ENCODE measurements around the gene PDZRN4.
"Not testable (repeated sequence)": the region's sequence is repeated elsewhere in the genome, so short reads cannot be mapped to it uniquely, and the experiment has no call there.

The PDZRN4 gene

DNA sequence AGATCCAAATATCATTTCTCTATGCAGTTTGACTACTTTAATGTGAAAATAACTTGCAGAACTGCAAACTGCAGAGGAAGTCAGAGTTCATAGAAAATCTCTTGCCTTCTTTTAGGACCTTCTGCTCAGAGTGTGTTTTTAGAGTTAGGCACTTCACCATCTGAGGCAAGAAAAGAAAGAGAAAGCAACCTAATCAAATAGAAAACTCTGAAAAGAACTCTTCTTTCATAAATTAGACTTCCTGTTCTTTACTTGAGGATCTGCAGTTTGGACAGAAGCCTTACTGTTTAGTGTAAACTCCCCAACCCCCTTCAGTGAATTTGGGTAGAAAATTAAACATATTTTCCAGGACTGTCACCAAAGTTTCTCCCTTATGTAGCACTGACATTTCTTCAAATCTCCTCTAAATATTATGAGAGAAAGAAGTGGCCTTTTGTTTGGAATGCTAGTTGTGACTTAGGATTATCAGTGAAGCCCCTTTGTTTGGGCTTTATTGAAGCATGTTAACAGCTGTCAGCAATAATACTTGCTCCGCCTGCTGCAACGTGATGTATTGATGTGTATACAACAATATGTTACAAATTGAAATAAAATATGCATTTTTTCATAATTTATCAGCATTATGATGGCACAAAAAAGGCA is 99.5 kb downstream of the PDZRN4 start:
- no peak for DNase-seq

DNA sequence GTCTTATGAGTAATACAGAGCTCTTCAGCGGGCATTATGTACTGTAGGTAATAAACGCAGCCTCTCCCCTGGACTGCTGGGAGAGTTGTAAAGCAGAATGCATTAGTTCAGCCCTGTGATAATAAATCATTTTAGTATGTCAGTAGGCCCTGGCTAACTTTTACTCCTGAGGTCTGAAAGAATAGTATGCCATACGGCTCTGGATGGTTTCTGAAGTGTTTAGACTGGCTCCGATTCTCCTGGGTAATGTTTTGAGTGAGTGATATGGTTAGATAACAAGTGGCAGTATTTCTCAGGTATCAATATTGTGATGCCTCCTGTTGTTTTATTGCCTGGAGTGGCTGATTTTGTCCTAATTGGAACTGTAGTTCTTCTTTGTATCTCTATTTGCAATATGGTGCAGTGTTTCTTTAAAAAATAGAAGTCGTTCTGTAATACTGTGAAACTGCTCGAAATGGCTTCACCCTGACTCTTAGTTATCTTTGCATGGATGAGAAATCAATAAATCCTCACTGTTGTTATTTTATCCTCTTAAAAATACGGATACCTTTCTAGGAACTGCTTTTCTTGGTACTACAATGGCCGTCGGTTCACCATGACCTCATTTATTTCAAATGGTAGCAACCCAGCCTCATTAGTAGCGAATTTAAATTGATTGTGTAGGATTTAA is 100.2 kb downstream of the PDZRN4 start:
- no peak for DNase-seq

DNA sequence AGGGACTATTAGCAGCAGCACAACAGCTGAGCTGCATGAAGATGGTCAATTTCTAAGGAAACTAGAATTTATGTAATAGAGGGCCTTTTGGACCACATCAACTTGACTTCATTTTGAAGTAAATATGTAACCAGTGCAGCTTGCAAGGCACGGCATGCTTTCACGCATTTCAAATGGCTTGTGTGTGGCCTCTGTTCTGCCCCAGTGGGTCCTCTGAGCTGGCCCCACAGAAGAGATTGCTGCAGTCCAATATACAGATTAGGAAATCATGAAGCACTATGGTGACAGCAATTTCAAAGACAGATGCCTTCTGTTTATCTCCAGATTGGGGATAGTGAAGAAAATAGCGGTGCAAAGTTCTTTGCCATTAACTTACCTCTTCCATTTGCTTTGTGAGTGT is 101.4 kb downstream of the PDZRN4 start:
- no peak for DNase-seq

DNA sequence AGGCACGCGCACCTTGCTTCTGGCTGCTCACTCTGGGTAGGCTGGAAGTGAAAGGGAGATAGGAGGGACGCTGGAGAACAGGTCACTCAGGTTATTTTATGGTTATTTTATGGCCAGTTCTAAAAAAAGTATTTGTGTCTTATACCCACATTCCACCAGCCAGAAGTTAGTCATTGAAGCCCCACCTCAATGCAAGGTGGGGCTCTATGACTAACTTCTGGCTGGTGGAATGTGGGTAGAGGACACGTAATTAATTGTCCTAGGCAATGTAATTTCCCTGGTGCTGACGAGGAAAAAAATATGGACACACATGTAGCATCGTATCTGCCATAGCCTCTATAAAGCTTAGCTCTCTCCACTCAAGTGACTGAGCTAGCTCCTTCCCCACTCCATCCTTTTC is 104.9 kb downstream of the PDZRN4 start:
- no peak for DNase-seq

DNA sequence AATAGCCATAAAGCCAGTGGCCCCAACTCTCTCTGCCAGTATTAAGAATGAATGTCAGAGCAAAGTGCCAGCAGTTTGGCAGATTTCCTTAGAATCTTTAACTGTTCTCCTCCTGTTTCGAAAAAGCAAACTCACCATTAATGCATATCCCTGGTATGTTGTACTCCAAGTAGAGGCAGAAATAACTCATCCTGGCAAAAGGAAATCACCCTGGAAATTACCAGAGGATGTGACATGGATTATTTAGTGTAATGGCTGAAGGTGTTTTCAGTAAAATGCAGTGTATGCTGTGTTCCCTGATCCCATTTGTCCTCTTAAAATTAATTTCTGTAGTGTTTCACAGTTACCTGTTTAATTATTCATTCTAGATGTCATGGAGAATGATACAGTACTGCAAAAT is 105.3 kb downstream of the PDZRN4 start:
- no peak for DNase-seq

DNA sequence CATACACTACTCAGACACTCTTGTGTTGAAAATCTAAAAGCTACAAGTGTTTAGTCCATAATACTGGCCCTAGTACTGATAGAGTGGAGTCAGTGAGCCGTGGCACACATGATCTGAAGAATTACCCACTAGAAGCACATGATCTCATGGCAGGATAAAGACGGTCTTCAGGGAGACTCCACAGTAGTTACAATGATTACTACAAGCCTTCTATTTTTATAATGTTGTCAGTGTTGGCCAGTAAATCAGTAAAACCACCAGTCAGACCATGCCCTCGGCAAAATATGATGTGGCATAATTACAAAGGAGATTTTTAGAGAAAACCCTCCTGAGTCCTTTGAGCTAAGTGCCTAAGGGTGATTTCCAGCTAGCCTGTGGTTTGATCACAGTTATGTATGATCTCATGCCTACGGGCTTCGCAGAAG is 114.9 kb downstream of the PDZRN4 start:
- no peak for DNase-seq

DNA sequence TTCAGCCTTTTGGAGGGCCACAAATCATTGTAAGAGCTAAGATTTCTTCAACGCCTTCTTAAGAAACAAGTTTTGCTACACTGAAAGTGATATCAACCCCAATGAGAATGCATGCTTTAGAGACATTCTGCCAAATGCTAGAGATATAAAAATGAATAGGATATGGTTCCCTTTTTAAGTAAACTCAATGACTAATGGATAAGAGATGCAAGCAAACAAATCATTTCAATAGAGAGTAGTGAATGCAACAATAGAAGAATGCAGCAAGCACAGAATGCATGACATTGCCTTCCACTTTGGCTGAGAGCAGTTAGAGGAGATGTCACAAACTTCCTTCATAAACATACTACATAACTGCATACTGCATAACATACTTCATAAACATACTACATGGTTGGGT is 116.4 kb downstream of the PDZRN4 start:
- DNase-seq, result no peak

DNA sequence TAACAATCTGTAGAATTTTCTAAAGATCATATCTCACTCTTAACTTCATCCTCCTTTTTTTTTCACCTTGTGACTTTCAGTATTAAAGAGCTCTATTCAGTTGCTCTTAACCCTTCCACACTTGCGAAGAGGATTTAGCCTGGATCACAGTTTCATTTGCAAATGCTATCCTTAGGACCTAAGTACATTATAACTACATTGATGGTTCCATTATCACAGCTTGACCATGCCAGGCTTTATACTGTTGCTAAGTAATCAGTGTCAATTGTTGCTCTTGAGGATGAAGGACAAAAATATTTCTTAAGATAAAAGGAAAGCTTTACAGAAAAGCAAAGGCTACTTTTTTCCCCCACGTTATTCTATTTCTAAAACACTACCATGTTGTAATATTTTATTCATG is 122.2 kb downstream of the PDZRN4 start:
- no peak for DNase-seq

DNA sequence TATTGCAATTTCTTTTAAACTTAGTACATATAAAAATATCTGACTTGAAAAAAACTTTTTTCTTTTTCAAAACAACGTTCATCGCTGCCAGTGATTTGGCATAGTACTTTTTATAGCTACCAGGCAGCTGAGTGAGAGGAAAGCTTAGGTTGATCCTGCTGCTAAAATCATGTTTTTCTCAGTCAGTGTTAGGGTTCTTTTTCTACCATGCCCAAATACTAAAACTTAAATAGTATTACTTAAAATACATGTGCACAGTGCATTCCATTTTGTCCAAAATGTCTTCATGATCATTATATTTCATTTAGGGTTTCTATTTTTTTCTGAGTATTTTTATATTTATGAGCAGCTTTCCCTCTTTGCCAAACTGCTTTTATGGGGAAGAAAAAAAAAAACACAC is 123.8 kb downstream of the PDZRN4 start:
- DNase-seq, result no peak

DNA sequence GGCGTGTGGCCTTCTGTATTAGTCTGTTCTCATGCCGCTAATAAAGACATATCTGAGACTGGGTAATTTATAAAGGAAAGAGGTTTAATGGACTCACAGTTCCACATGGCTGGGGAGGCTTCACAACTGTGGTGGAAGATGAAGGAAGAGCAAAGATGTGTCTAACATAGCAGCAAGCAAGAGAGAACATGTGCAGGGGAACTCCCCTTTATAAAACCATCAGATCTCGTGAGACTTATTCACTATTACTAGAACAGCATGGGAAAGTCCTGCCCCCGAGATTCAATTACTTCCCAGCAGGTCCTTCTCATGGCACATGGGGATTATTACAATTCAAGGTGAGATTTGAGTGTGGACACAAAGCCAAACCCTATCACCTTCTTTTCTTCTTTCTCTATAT is 124.3 kb downstream of the PDZRN4 start:
- DNase-seq, result not testable (repeated sequence)

DNA sequence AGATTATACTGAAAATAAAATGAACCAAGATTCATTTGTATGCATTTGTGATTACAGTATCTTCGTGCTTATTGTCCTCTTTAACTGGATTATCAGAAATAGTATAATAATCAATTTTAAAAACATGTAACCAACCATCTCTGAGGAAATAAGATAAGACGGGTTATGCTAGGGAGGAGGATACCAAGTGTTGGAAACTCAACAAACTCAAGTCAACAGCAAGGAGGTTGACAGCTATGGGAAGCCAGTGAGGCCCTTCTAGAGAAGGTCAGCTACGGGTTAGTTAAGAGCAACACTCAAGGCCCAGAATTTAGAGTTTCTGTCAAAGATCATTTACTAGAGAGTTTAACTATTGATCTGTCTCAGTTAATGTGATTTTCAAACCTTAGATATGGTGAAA is 137.2 kb downstream of the PDZRN4 start:
- no peak for DNase-seq

DNA sequence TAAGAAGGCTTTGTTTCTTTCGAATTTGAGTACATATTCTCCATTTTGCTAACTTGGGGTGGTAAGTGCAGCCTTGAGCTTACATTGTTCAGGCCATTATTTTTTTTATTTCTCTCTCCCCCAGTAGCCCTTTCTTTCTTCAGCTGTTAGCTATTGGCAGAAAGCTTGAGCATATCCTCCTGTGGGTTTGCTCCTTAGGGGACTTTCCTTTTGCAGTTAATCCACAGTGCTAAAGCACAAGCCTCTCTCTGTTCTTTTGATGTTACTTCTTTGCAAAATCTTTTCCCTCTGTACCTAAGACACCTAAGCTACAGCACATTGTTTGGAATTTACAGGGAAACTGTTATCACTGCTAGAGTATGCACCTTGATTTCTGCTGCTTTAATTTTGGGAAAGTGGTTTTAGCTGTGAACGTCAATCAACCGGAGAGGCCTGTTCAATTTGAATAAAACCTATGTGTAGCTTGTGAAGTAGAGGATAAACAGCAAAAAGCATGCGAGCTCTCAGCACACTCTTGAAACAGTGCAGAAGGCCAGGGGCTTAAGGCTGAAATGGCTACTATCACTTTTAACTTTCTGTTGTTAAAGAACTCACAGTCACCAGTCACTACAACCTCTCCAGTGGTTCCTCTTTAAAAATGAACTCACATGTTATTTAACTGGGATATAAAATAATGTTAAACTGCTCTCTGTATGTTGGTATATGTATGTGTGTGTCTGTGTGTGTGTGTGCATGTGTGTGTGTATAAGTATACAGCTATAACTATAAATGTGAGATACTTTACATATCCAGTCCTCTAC is 139.2 kb downstream of the PDZRN4 start:
- DNase-seq, result no peak

DNA sequence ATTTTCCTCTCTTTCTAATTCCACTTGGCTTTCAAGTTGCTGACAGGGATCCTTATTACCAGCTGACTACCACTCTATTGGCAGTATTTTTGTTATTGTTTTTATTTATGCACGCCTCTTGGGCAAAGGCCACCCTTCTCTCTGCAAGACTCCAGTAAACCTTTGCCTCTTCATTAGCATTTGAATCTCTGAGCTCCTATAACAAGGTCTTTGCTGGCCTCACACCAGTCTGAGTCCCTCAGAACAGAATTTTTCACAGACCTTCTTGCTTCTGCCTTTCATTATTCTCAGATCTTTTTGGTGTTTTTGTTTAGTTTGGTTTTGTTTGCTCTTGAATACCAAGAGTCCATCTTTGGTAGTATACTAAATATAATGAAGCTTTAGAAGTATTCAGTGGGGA is 145.9 kb downstream of the PDZRN4 start:
- DNase-seq, result no peak

DNA sequence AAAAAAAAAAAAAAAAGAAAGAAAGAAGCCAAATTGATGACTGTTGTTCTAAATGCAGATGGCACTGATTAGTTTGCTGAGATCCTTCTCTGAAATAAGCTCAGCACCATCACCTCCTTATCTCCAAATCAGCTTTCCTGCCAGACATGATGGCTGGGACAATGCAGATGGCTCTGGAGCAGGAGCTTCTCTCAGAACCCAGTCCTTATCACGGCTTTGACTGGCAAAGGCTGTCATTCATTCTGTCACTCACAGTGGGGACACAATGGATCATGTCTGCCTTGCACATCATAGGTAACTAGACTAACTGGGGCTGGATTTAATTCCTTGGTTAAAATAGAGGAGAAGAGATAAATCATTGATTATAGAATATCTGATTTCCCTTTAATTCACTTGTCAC is 146.3 kb downstream of the PDZRN4 start:
- no peak for DNase-seq

DNA sequence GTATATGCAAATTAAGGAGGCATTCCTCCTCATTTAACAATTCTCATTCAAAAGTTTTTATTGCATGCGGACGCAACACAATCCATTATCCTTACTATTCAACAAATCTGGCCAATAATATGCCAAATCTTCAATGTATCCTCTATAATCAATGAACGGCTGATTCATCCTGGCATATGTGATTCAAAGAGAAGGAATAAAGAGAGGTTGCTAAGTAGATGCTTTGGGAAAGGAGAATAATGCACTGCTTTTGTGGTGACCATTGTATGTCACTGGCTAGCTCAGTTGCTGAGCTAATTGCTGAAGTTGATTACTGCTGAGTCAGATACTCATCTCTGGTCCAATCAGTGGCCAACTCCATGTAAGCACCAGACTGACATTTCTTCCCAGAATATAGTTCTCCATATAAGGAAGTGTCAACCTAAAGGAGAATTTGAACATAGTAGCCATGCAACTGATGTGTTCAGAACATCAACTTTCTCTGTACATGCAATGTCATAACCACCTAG is 148.0 kb downstream of the PDZRN4 start:
- no peak for DNase-seq

DNA sequence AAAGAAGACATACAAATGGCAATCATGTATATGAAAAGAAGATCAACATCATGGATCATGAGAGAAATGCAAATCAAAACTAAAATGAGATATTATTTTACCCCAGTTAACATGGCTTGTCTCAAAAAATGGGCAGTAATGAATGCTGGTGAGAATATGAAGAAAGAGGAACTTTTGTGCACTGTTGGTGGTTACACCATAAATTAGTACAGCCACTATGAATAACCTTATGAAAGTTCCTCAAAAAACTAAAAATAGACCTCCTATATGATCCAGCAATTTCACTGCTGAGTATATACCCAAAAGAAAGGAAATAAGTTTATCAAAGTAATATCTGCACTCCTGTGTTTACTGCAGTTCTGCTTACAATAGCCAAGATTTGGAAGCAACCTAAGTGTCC is 151.7 kb downstream of the PDZRN4 start:
- DNase-seq, result no peak

DNA sequence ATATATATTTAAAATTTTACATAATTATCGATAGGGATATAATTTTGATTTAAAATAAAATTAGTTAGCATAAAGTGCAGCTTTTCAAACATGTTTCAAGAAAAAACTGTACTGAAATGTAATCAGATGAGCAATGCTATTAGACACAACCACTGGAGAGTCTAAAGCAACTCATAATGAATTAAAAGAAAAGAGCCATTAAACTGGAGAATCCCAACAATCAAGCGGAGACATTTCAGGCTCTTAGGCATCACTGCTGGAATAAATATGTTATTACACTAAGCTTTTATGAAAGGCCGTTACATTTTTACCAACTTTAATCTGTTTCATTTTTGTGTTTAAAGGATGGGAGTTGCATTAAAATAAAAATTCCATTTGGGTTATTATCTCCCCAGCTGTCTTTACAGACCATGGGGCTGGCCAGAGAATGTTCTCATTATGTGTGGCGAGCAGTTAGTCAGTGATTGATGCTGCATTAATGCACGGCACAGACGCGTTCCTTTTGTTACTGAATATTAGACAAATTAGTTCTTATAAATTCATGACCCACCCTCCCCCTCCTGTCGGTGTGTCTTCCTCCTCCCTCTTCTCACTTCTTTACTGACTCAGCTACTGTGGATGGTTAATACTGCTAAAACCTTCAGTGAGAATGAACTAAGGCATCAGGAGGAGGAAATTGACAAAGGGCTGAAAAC is 156.8 kb downstream of the PDZRN4 start:
- peak; percentile 39 to 77 for DNase-seq

DNA sequence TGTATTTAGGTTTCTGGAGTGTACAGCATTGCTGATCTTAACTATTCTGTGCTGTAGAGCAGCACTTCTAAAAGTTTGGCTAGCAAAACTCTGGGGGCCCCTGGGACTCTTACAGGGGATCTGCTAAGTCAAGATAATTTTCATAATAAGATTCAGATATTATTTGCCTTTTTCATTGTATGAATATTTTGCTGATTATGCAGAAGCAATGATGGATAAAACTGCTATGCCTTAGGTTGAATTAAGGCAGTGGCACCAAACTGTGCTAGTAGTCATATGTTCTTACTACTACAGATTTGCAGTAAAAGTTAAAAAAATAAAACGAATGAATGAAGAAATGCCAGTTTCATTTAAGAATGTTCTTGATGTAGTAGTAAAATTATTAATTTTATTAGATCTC is 160.1 kb downstream of the PDZRN4 start:
- no peak for DNase-seq

DNA sequence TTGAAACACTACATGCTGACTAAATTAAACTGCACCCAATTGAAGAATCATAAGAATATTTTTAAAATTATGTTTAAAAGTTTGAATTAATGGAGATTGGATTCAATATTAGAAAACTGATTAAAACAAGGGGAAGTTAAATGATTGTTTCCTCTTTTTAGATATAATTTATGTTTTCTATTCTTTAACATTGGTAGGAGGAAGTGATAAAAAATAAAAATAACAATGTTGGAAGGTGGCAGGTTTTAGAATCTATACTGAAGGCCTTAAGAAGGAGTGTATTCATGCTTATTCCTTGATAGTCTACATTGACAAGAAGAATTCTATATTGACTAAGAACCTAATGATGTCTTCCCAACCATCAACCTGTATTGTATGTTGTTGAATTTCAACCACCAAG is 168.1 kb downstream of the PDZRN4 start:
- no peak for DNase-seq

DNA sequence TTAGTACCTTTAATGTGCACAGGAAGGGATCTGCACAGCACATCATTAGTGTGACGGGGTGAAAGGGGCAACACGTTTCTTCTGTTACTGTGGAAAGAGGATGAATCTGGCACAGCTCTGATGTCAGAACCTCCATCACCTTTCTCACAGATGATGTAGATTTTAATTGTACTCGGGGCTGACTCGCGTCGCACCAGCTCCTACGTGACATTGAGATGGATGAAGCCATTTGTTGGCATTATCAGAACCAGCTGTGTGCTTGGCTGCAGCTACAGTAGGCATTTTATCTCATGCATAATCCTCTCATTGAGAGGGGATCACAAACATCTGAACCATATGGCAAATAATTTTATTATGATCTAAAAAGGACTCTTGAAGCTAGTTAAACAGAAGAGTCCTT is 173.6 kb downstream of the PDZRN4 start:
- DNase-seq, result no peak

DNA sequence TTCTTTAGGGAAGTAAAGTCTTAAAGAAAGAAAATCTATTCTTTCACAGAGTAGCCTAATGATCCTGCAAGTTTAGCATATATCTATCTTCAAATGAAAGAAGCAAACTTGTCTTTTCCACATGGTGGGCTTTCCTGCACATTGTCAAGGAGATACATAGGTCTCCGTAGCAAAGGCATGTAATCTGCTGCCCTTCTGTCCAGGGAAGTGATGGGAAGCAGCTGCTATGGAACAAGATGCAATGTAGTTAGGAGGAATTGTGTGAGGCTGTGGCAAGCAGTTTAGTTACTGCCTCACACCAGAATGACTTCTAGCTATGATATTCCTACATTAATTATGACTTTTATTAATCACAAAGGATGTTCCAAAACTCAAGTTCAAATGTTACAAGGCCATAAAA is 174.4 kb downstream of the PDZRN4 start:
- no peak for DNase-seq

DNA sequence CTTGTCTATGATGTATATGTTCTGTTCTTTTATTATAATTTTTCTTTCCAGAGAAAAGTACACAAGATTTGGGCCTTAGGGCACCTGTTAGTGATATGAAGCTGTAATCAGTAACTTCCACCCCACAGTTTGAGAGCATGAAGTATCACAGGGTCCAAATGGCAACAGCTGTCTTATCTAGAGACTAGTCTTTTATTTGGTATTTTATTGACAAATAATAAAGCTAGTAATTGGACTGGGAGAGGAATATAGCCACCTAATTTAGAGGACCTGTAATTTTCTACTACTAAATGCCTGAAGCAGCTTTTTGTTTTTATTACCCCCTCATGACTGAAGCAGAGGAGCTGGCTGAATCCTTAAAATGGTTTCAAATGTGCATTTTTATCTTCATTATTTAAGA is 174.8 kb downstream of the PDZRN4 start:
- no peak for DNase-seq

DNA sequence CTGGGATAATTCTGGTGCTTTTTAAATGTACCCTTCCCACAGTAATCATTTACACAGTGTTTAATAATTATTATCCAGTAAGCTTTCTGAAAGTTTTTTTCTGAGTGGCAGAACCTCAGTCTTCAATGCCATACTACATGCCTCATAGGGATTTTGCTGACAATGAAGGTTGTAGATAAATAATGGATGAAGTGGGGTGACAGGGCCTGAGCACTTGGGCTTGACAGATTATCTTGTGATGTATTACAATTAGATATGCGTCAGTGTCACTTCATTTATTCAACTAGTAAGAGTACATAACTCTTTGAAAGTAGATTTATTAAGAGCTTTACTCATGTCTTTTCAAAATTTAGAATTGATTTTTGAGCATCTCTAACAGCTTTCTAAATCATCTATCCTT is 176.1 kb downstream of the PDZRN4 start:
- no peak for DNase-seq
